WTC11 (cell line): ENCODE measurements around the gene MASP2. TPM values are rescaled to one million over a fixed set of nuclear protein-coding genes. Genes with fewer than 3 reads are reported as not detected.
"Not testable (repeated sequence)": the region's sequence is repeated elsewhere in the genome, so short reads cannot be mapped to it uniquely, and the experiment has no call there.

Experiments
- ATAC-seq: fragments of 200-7000 bp; cut with Tn5 transposase; 2 replicates; pipeline ENCODE4 v1.10.0; 2021; ENCODE audit warnings: mild to moderate bottlenecking, moderate library complexity
- CTCF ChIA-PET: fragments of 300-600 bp; sonication (Branson Sonifier 250); formaldehyde crosslinking; loops from one replicate; lab custom pipeline; 2021; ENCODE audit warnings: antibody characterized with exemption; lab: Charles Lee
- POLR2A ChIA-PET: fragments of 350-600 bp; sonication (Branson Sonifier 250); formaldehyde crosslinking; loops from one replicate; lab custom pipeline; 2021; ENCODE audit warnings: antibody characterized with exemption; lab: Charles Lee
- DNase-seq: peaks from one replicate; pipeline ENCODE4 v3.0.0; 2021; ENCODE audit warnings: low spot score
- H3K27ac Mint-ChIP-seq: 2 replicates; pipeline ENCODE4 v1.8.0; 2021; ENCODE audit warnings: mixed read lengths
- H3K27me3 Mint-ChIP-seq: 2 replicates; pipeline ENCODE4 v1.8.0; 2021; ENCODE audit warnings: low read depth, mild to moderate bottlenecking, moderate library complexity, mixed read lengths
- H3K36me3 Mint-ChIP-seq: 2 replicates; pipeline ENCODE4 v1.8.0; 2021; ENCODE audit warnings: mixed read lengths
- H3K4me1 Mint-ChIP-seq: 2 replicates; pipeline ENCODE4 v1.8.0; 2022; ENCODE audit warnings: mixed read lengths
- H3K4me3 Mint-ChIP-seq: 2 replicates; pipeline ENCODE4 v1.8.0; 2021; ENCODE audit warnings: mild to moderate bottlenecking, moderate library complexity, mixed read lengths
- H3K9me3 Mint-ChIP-seq: 2 replicates; pipeline ENCODE4 v1.8.0; 2021; ENCODE audit warnings: mixed read lengths
- CREB1 ChIP-seq: sonication (generic); formaldehyde crosslinking; IDR thresholded peaks from 2 replicates; pipeline ENCODE4 v1.8.0; 2023; ENCODE audit warnings: mild to moderate bottlenecking, missing genetic modification reagents
- E2F4 ChIP-seq: sonication (generic); formaldehyde crosslinking; IDR thresholded peaks from 2 replicates; pipeline ENCODE4 v1.8.1; 2022; ENCODE audit warnings: low read depth, mild to moderate bottlenecking, moderate library complexity, missing genetic modification reagents, borderline replicate concordance
- E2F5 ChIP-seq: sonication (generic); formaldehyde crosslinking; IDR thresholded peaks from 2 replicates; pipeline ENCODE4 v1.8.1; 2022; ENCODE audit warnings: mild to moderate bottlenecking, moderate library complexity, missing genetic modification reagents
- EMX1 ChIP-seq: fragments of 250-450 bp; sonication (Bioruptor Pico); IDR thresholded peaks from 2 replicates; pipeline ENCODE4 v1.8.0; 2021; ENCODE audit warnings: mild to moderate bottlenecking
- ERG ChIP-seq: fragments of 250-450 bp; sonication (Bioruptor Pico); IDR thresholded peaks from 2 replicates; pipeline ENCODE4 v1.8.0; 2021; ENCODE audit warnings: mild to moderate bottlenecking
- FOXP1 ChIP-seq: sonication (generic); formaldehyde crosslinking; IDR thresholded peaks from 2 replicates; pipeline ENCODE4 v1.8.0; 2022; ENCODE audit warnings: missing genetic modification reagents, mild to moderate bottlenecking, moderate library complexity, borderline replicate concordance
- FOXP4 ChIP-seq: sonication (generic); formaldehyde crosslinking; IDR thresholded peaks from 2 replicates; pipeline ENCODE4 v1.8.0; 2022; ENCODE audit warnings: mild to moderate bottlenecking, missing genetic modification reagents
- MXD4 ChIP-seq: fragments of 250-450 bp; sonication (Bioruptor Pico); IDR thresholded peaks from 2 replicates; pipeline ENCODE4 v1.8.0; 2021; ENCODE audit warnings: mild to moderate bottlenecking, moderate library complexity, borderline replicate concordance
- NFE2L1 ChIP-seq: sonication (generic); formaldehyde crosslinking; IDR thresholded peaks from 2 replicates; pipeline ENCODE4 v1.8.1; 2023; ENCODE audit warnings: missing genetic modification reagents
- NFYB ChIP-seq: sonication (generic); formaldehyde crosslinking; conservative IDR thresholded peaks from 2 replicates; pipeline ENCODE4 v1.8.0; 2022; ENCODE audit warnings: low read depth, missing genetic modification reagents
- RORB ChIP-seq: fragments of 250-450 bp; sonication (Bioruptor Pico); IDR thresholded peaks from 2 replicates; pipeline ENCODE4 v1.9.0; 2021; ENCODE audit warnings: mild to moderate bottlenecking
- ZBTB43 ChIP-seq: sonication (generic); formaldehyde crosslinking; IDR thresholded peaks from 2 replicates; pipeline ENCODE4 v1.8.1; 2023; ENCODE audit warnings: mild to moderate bottlenecking, missing genetic modification reagents
- ZMAT4 ChIP-seq: fragments of 250-450 bp; sonication (Bioruptor Pico); IDR thresholded peaks from 2 replicates; pipeline ENCODE4 v1.9.0; 2021; ENCODE audit warnings: mild to moderate bottlenecking
- ZNF121 ChIP-seq: sonication (generic); formaldehyde crosslinking; IDR thresholded peaks from 2 replicates; pipeline ENCODE4 v1.8.0; 2023; ENCODE audit warnings: missing genetic modification reagents
- ZNF138 ChIP-seq: sonication (generic); formaldehyde crosslinking; conservative IDR thresholded peaks from 2 replicates; pipeline ENCODE4 v1.8.1; 2022; ENCODE audit warnings: mild to moderate bottlenecking, moderate library complexity, missing genetic modification reagents
- ZNF317 ChIP-seq: sonication (generic); formaldehyde crosslinking; IDR thresholded peaks from 2 replicates; pipeline ENCODE4 v1.8.1; 2023; ENCODE audit warnings: low read depth, mild to moderate bottlenecking, moderate library complexity, missing genetic modification reagents, borderline replicate concordance
- ZNF396 ChIP-seq: fragments of 250-450 bp; sonication (Bioruptor Pico); IDR thresholded peaks from 2 replicates; pipeline ENCODE4 v1.8.0; 2021; ENCODE audit warnings: mild to moderate bottlenecking, moderate library complexity, borderline replicate concordance
- ZNF416 ChIP-seq: fragments of 250-450 bp; sonication (Bioruptor Pico); IDR thresholded peaks from 2 replicates; pipeline ENCODE4 v1.9.0; 2021; ENCODE audit warnings: mild to moderate bottlenecking, inconsistent platforms
- ZNF423 ChIP-seq: fragments of 250-450 bp; sonication (Bioruptor Pico); IDR thresholded peaks from 2 replicates; pipeline ENCODE4 v2.1.2; 2022; ENCODE audit warnings: mild to moderate bottlenecking, moderate library complexity
- total RNA-seq: library from RNA; stranded (reverse); gene quantifications from 3 replicates; pipeline ENCODE4 v1.2.3, GENCODE V29; 2021

The MASP2 gene
- total RNA-seq, 1 experiment from 2014 or later: 0.57 TPM

GRCh38 chr1:11052839-11053757, 6.1 kb upstream of the MASP2 start (continued):
- TF ChIP-seq CREB1 (CRISPR knock-in tag): no peak
- TF ChIP-seq ZNF423 (CRISPR knock-in tag): no peak
- no peak for TF ChIP-seq ZBTB43 (CRISPR knock-in tag)
- TF ChIP-seq ZMAT4: no peak
- TF ChIP-seq NFYB (CRISPR knock-in tag): peak; percentile 31; the same call in 1 of the 2 replicates
- TF ChIP-seq EMX1 (CRISPR knock-in tag): 0 out of 2 replicates have a peak, but pooled peaks have one; percentile 43
- no peak for TF ChIP-seq ZNF416 (CRISPR knock-in tag)
- no peak for TF ChIP-seq MXD4 (CRISPR knock-in tag)
- peak; percentile 90 for TF ChIP-seq FOXP1
- no peak for TF ChIP-seq ZNF138
- TF ChIP-seq FOXP4: 0 out of 2 replicates have a peak, but pooled peaks have one; percentile 49
- no peak for TF ChIP-seq ZNF396 (CRISPR knock-in tag)

GRCh38 chr1:11051781-11052511, 4.9 kb upstream of the MASP2 start:
- DNase-seq (no peak), ATAC-seq (no peak)
- no peak for TF ChIP-seq ZNF317 (CRISPR knock-in tag)
- H3K27ac Mint-ChIP-seq: no peak overlapping the region
- CTCF ChIA-PET: interaction anchor here (0.7 to 6.6 kb wide), 4 partner anchors 8 to 221 kb away, joined by 3 to 59 read pairs (median 7); partner anchors contain the start of genes SRM and UBIAD1
- H3K4me1 Mint-ChIP-seq: peaks cover 17% of the 10 kb centered on the region
- H3K36me3 Mint-ChIP-seq: peaks cover 4% of the 10 kb centered on the region
- H3K9me3 Mint-ChIP-seq: no peaks in the 10 kb centered on the region
- no peaks in the 10 kb centered on the region for H3K27me3 Mint-ChIP-seq
- POLR2A ChIA-PET: interaction anchor here (1.2 to 1.6 kb wide), 2 partner anchors 14 to 47 kb away, joined by 5 to 6 read pairs; partner anchors contain the start of gene EXOSC10
- no peak overlapping the region for H3K4me3 Mint-ChIP-seq

- H3K4me3 Mint-ChIP-seq, H3K9me3 Mint-ChIP-seq, H3K27me3 Mint-ChIP-seq, H3K27ac Mint-ChIP-seq, H3K36me3 Mint-ChIP-seq, DNase-seq, ATAC-seq: not testable (repeated sequence)
- ChIA-PET POLR2A (interaction anchor here (0.7 to 1.2 kb wide), 2 partner anchors 32 to 48 kb away, joined by 5 read pairs; partner anchors contain the start of gene EXOSC10), CTCF (interaction anchor here (0.7 to 6.6 kb wide), 3 partner anchors 9 to 222 kb away, joined by 3 to 59 read pairs (median 4); partner anchors contain the start of genes SRM and UBIAD1)
- peaks cover 17% of the 10 kb centered on the region for H3K4me1 Mint-ChIP-seq
Measured at GRCh38 chr1:11051121-11051520, 4.1 kb upstream of the MASP2 start.

- no peak overlapping the region for H3K27ac Mint-ChIP-seq
- H3K4me3 Mint-ChIP-seq: no peak overlapping the region
- TF ChIP-seq FOXP1 (no peak), E2F5 (CRISPR knock-in tag) (no peak), E2F4 (CRISPR knock-in tag) (no peak), MXD4 (CRISPR knock-in tag) (no peak), ZNF121 (CRISPR knock-in tag) (no peak), ERG (CRISPR knock-in tag) (no peak), NFE2L1 (CRISPR knock-in tag) (no peak), RORB (CRISPR knock-in tag) (no peak)
- H3K36me3 Mint-ChIP-seq: no peaks in the 10 kb centered on the region
- CTCF ChIA-PET: interaction anchor here (0.6 to 3.6 kb wide), 6 partner anchors 8 to 125 kb away, joined by 3 to 49 read pairs (median 7); partner anchors contain the start of gene SRM
- H3K9me3 Mint-ChIP-seq: no peaks in the 10 kb centered on the region
- H3K27me3 Mint-ChIP-seq: no peaks in the 10 kb centered on the region
- no peak for ATAC-seq
- H3K4me1 Mint-ChIP-seq: peaks cover 6% of the 10 kb centered on the region
- POLR2A ChIA-PET: interaction anchor here (1.4 kb wide), 1 partner anchor 10 kb away, joined by 3 read pairs; no protein-coding TSS in a partner anchor
- DNase-seq: no peak
Measured at GRCh38 chr1:11046270-11046566, 821 bp downstream of the MASP2 start.
